ENCODE measurements around the gene MACO1.

DNA sequence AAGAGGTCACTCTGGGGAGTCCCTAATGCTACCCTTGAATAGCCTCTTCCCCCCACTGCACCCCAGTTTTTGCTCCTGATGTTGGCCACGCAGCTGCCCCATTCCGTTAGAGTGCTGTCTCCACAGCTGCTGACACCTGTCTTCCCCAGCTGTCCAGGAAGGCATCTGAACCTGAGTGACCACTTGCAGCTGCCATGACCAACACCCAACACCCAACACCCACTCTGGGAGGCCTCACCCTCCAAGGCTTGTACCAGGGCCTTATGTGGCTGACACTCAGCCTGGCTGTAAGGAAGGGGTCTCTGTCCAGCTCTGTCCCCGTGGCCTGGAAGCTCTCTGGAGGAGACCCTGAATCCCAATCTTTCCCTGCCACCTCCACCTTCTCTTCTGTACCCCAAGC, 86.0 kb downstream of the MACO1 start:
- TF ChIP-seq, protein P1, sequence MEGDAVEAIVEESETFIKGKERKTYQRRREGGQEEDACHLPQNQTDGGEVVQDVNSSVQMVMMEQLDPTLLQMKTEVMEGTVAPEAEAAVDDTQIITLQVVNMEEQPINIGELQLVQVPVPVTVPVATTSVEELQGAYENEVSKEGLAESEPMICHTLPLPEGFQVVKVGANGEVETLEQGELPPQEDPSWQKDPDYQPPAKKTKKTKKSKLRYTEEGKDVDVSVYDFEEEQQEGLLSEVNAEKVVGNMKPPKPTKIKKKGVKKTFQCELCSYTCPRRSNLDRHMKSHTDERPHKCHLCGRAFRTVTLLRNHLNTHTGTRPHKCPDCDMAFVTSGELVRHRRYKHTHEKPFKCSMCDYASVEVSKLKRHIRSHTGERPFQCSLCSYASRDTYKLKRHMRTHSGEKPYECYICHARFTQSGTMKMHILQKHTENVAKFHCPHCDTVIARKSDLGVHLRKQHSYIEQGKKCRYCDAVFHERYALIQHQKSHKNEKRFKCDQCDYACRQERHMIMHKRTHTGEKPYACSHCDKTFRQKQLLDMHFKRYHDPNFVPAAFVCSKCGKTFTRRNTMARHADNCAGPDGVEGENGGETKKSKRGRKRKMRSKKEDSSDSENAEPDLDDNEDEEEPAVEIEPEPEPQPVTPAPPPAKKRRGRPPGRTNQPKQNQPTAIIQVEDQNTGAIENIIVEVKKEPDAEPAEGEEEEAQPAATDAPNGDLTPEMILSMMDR (IDR thresholded peaks at IDR 0.05 in 4 of 5, conservative IDR thresholded peaks at IDR 0.05 in 1 of 5): no peak
- no peak for TF ChIP-seq POLR2A (IDR thresholded peaks at IDR 0.05)

Measured in gastrocnemius medialis (tissue), 4 donors.